IMR-90 (cell line): ENCODE results near the gene FSD1.

Experiments
- CEBPB ChIP-seq: IDR thresholded peaks from 2 replicates; pipeline ENCODE4 v1.6.1; 2012; ENCODE audit warnings: low read depth, low read length, improper control_type of control experiment
- CHD1 ChIP-seq: IDR thresholded peaks from 2 replicates; pipeline ENCODE4 v1.6.1; 2012; ENCODE audit warnings: low read depth, low read length, improper control_type of control experiment
- CTCF ChIP-seq: conservative IDR thresholded peaks from 2 replicates; pipeline ENCODE4 v1.5.1; 2012; ENCODE audit warnings: mild to moderate bottlenecking, low read depth, low read length, improper control_type of control experiment
- FOS ChIP-seq: fragments of 150-350 bp; IDR thresholded peaks from 2 replicates; pipeline ENCODE4 v1.6.1; 2016; ENCODE audit warnings: low read depth, low read length
- MAFK ChIP-seq: IDR thresholded peaks from 2 replicates; pipeline ENCODE4 v1.6.1; 2012; ENCODE audit warnings: low read depth, low read length, improper control_type of control experiment
- MXI1 ChIP-seq: IDR thresholded peaks from 2 replicates; pipeline ENCODE4 v1.6.1; 2012; ENCODE audit warnings: low read depth, mild to moderate bottlenecking, low read length, moderate library complexity, borderline replicate concordance
- POLR2A ChIP-seq: IDR thresholded peaks from 2 replicates; pipeline ENCODE4 v1.6.1; 2012; ENCODE audit warnings: mild to moderate bottlenecking, low read depth, low read length
- RAD21 ChIP-seq: IDR thresholded peaks from 2 replicates; pipeline ENCODE4 v1.6.1; 2012; ENCODE audit warnings: low read length, improper control_type of control experiment
- RCOR1 ChIP-seq: IDR thresholded peaks from 2 replicates; pipeline ENCODE4 v1.6.1; 2012; ENCODE audit warnings: mild to moderate bottlenecking, low read length, improper control_type of control experiment; ENCODE audit not compliant: insufficient replicate concordance
- RFX5 ChIP-seq: IDR thresholded peaks from 2 replicates; pipeline ENCODE4 v1.8.0; 2012; ENCODE audit warnings: low read depth, mild to moderate bottlenecking, low read length, moderate library complexity
- SMC3 ChIP-seq: fragments of 150-350 bp; IDR thresholded peaks from 2 replicates; pipeline ENCODE4 v1.6.1; 2016; ENCODE audit warnings: low read depth, mild to moderate bottlenecking, antibody characterized with exemption, low read length, moderate library complexity

- TF ChIP-seq CTCF (no peak), RAD21 (no peak), MAFK (no peak), POLR2A (no peak), CHD1 (no peak), CEBPB (no peak), MXI1 (no peak), FOS (no peak), SMC3 (no peak), RCOR1 (no peak), RFX5 (no peak)
These were observed 18.7 kb downstream of the FSD1 start for GRCh38 chr19:4322942-4323665.
